K562 (cell line): ENCODE data around the gene PROK1. TPM values are rescaled to one million over a fixed set of nuclear protein-coding genes. Genes with fewer than 3 reads are reported as not detected.
A peak's percentile ranks its signal among the peaks of the same experiment; 100 is the strongest.

ENCODE experiments used
- ATAC-seq: fragments of 200-7000 bp; cut with Tn5 transposase; 3 replicates; pipeline ENCODE4 v1.9.1; 2020; ENCODE audit warnings: moderate library complexity
- BruUV-seq: library from RNA; stranded (reverse); fragments of 400-500 nt; replicated peaks from 2 replicates; lab custom pipeline; 2021; lab: Mats Ljungman, UMichigan
- CTCF ChIA-PET: fragments of 300-600 bp; formaldehyde crosslinking; extraction: SDS; loops from one replicate; lab custom pipeline; 2021; ENCODE audit warnings: low intra/inter-chr PET ratio; lab: Yijun Ruan, JAX
- POLR2A ChIA-PET: fragments of 300-600, 350-650 bp; sonication (Branson Sonifier 250); formaldehyde crosslinking; extraction: SDS; loops from one replicate; lab custom pipeline; 2021; ENCODE audit warnings: antibody characterized with exemption, inconsistent platforms; lab: Yijun Ruan, JAX
- DNase-seq, 4 experiments: peaks; one replicate each; pipeline versions ENCODE4 v3.0.0 to v3.0.0-alpha.2; 2011 to 2018; ENCODE audit warnings: low spot score in 3 of 4, mixed read lengths in 3 of 4; ENCODE audit errors: extremely low read depth in 1 of 4
- FAIRE-seq: peaks from 2 replicates; lab custom pipeline; 2011; peaks lifted over from hg19 to GRCh38; lab: Jason Lieb, UNC
- H2AFZ ChIP-seq: 2 replicates; pipeline ENCODE4 v1.6.0; 2011; ENCODE audit warnings: low read depth, low read length, control low read depth, inconsistent platforms
- H3K27ac ChIP-seq: fragments of 200-600 bp; 3 replicates; pipeline ENCODE4 v1.8.0; 2011; ENCODE audit warnings: low read depth, mild to moderate bottlenecking, control low read depth, inconsistent platforms, low read length, moderate library complexity, mixed read lengths; ENCODE audit errors: extremely low read depth
- H3K27me3 ChIP-seq, 2 experiments: fragments of 300-600 bp in 1 of 2; 2 replicates in 1 of 2; 3 replicates in 1 of 2; pipeline versions ENCODE4 v1.6.0 to v1.8.0; 2011; ENCODE audit warnings: inconsistent platforms in 2 of 2, low read length in 2 of 2, mild to moderate bottlenecking in 1 of 2, mixed read lengths in 1 of 2, moderate library complexity in 1 of 2; ENCODE audit not compliant: control insufficient read depth in 2 of 2, insufficient read depth in 2 of 2
- H3K36me3 ChIP-seq: fragments of 300-600 bp; 3 replicates; pipeline ENCODE4 v1.8.0; 2011; ENCODE audit warnings: mild to moderate bottlenecking, low read length, inconsistent platforms; ENCODE audit not compliant: control insufficient read depth, insufficient read depth
- H3K4me1 ChIP-seq, 2 experiments: fragments of 200-600 bp in 1 of 2; replicated peaks in 1 of 2; 2 replicates in 1 of 2; 3 replicates in 1 of 2; pipeline versions ENCODE4 v1.5.1 to v1.8.0; 2011; ENCODE audit warnings: inconsistent platforms in 2 of 2, low read length in 2 of 2, mild to moderate bottlenecking in 1 of 2, mixed read lengths in 1 of 2, moderate library complexity in 1 of 2; ENCODE audit not compliant: control insufficient read depth in 2 of 2, insufficient read depth in 2 of 2
- H3K4me2 ChIP-seq: 2 replicates; pipeline ENCODE4 v1.6.1; 2011; ENCODE audit warnings: low read length, control low read depth, inconsistent platforms, mixed read lengths; ENCODE audit not compliant: insufficient read depth
- H3K4me3 ChIP-seq: fragments of 200-600 bp; sonication (generic), shearing (Covaris generic); 2 replicates; pipeline ENCODE4 v1.5.1; 2016; ENCODE audit warnings: control low read depth, inconsistent platforms
- H3K79me2 ChIP-seq: fragments of 200-600 bp; 3 replicates; pipeline ENCODE4 v1.8.0; 2011; ENCODE audit warnings: low read length, inconsistent platforms; ENCODE audit not compliant: control insufficient read depth, insufficient read depth
- H3K9ac ChIP-seq, 2 experiments: 2 replicates each; pipeline versions ENCODE4 v1.6.0 to v1.6.1; 2011; ENCODE audit warnings: low read depth in 2 of 2, low read length in 2 of 2, control low read depth in 1 of 2, inconsistent platforms in 1 of 2, mild to moderate bottlenecking in 1 of 2, mixed read lengths in 1 of 2; ENCODE audit not compliant: insufficient read depth in 1 of 2
- H3K9me1 ChIP-seq: one replicate; pipeline ENCODE4 v1.6.0; 2011; ENCODE audit warnings: inconsistent platforms, mild to moderate bottlenecking, low read length, moderate library complexity; ENCODE audit not compliant: control insufficient read depth, insufficient read depth
- H3K9me3 ChIP-seq: replicated peaks from 2 replicates; pipeline ENCODE4 v1.5.1; 2011; ENCODE audit warnings: low read depth, low read length, inconsistent platforms; ENCODE audit not compliant: control insufficient read depth, insufficient read depth
- H4K20me1 ChIP-seq: replicated peaks from 2 replicates; pipeline ENCODE4 v1.6.1; 2011; ENCODE audit warnings: low read length, inconsistent platforms, mixed read lengths; ENCODE audit not compliant: control insufficient read depth, insufficient read depth
- CC2D1A ChIP-seq: fragments of 450-650 bp; IDR thresholded peaks from 2 replicates; pipeline ENCODE4 v1.6.1; 2017; ENCODE audit warnings: mild to moderate bottlenecking
- CEBPB ChIP-seq: fragments of 450-650 bp; IDR thresholded peaks from 2 replicates; pipeline ENCODE4 v1.6.1; 2016; ENCODE audit warnings: missing genetic modification characterization, missing compliant biosample characterization
- CEBPG ChIP-seq, 3 experiments: fragments of 200-800 bp in 1 of 3; sonication (Bioruptor generic) in 1 of 3; sonication (generic) in 1 of 3; formaldehyde crosslinking in 1 of 3; IDR thresholded peaks in 2 of 3; conservative IDR thresholded peaks in 1 of 3; 2 replicates each; pipeline versions ENCODE4 v1.6.1 to v1.8.0; 2016 to 2022; ENCODE audit warnings: missing compliant biosample characterization in 2 of 3, missing genetic modification characterization in 2 of 3, mild to moderate bottlenecking in 1 of 3, missing genetic modification reagents in 1 of 3
- WGBS: fragments of 100-300 bp; shearing (Covaris generic); methylation state at CpG from one replicate; pipeline ENCODE4 v1.1.6; 2016; ENCODE audit warnings: low coverage, mixed read lengths; ENCODE audit not compliant: insufficient coverage; ENCODE audit errors: missing lambda C conversion rate; 5-methylcytosine and 5-hydroxymethylcytosine counted together
- in situ Hi-C: fragments of 300-500 bp; cut with MboI; formaldehyde crosslinking; loops from 4 replicates; pipeline ENCODE4 v1.15.0; 2018; ENCODE audit warnings: inconsistent platforms, mixed read lengths
- intact Hi-C: fragments of 100-400 bp; cut with micrococcal nuclease; formaldehyde crosslinking; loops from 2 replicates; pipeline ENCODE4 v1.14.2; 2022
- polyA plus RNA-seq, 8 experiments: library from polyadenylated mRNA; depleted of rRNA in 4 of 8; stranded (reverse) in 5 of 8; unstranded in 3 of 8; fragments of >200 nt; fragmentation: Nextera tagmentation in 2 of 8; fragmentation: Illumina TruSeq in 1 of 8; extraction: Ambion mirVana in 2 of 8; extraction: Trizol in 1 of 8; gene quantifications; 2 replicates each; pipeline versions ENCODE4 v1.2.1 to v1.2.3, GENCODE V29; 2011 to 2014; ENCODE audit warnings: inconsistent platforms in 1 of 8, missing spikeins in 1 of 8
- total RNA-seq, 7 experiments: library from RNA; depleted of rRNA in 6 of 7; stranded (reverse); fragments of >200 nt in 6 of 7; fragmentation: Illumina TruSeq in 2 of 7; extraction: Trizol in 2 of 7; gene quantifications; 2 replicates each; pipeline versions ENCODE4 v1.2.1 to v1.2.3, GENCODE V29; 2011 to 2021; ENCODE audit warnings: low replicate concordance in 1 of 7

The PROK1 gene
- total and polyA plus RNA-seq, 9 of the 15 experiments (the other 6 are each of a cell fraction or from before 2014, with no cell fraction given) = 0.15 TPM; not detected in 8

DNA sequence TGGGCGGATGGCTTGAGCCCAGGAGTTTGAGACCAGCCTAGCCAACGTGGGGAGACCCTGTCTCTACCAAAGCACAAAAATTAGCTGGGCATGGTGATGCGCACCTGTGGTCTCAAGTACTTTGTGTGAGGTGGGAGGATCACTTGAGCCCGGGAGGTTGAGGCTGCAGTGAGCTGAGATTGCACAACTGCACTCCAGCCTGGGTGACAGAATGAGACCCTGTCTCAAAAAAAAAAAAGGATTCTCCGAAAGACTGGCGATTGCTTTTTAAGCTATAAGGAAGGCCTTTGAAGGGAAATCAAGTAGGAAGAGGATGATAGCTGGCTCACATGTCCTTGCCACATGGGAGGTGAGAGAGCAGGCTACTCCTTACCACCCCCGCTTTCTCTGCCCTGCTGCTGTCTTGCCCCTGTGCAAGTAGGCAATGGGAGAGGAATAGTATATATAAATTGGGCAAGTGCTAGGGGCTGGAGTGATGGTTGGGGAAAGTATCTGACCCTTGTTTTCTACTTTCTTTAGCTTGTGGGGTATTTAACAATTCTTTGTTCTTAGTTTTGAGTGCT, 39.7 kb upstream of the PROK1 start:
- Histone ChIP-seq H3K4me3 (no peak overlapping the region), H3K36me3 (peaks cover under 1% of the 10 kb centered on the region; the same call in 2 of the 3 replicates), H3K9me1 (no peaks in the 10 kb centered on the region), H3K9ac (no peak overlapping the region), H3K4me2 (no peak overlapping the region), H3K9me3 (no peaks in the 10 kb centered on the region), H2AFZ (no peak overlapping the region), H3K4me1 (peaks cover 2 to 41% of the 10 kb centered on the region in 2 experiments; a peak in 4 of 5 replicates), H4K20me1 (no peaks in the 10 kb centered on the region; the same call in 1 of the 2 replicates), H3K79me2 (peaks cover 24% of the 10 kb centered on the region), H3K27me3 (no peaks in the 10 kb centered on the region), H3K27ac (no peak overlapping the region)
- no TSS peak for BruUV-seq
- WGBS = 66% methylated on average over 7 of the region's 7 CpGs
- ChIA-PET POLR2A (interaction anchor here (0.6 to 1.8 kb wide), 8 partner anchors 13 to 243 kb away, joined by 3 to 8 read pairs (median 3); partner anchors contain the start of gene RBM15), CTCF (interaction anchor here (2.1 to 3.9 kb wide), 2 partner anchors 45 to 49 kb away, joined by 38 to 40 read pairs; no protein-coding TSS in a partner anchor)
- ATAC-seq = no peak
- no peak for DNase-seq
- TF ChIP-seq CEBPB (tag) = peak; percentile 57; the same call in 1 of the 2 replicates
- no peak for TF ChIP-seq CC2D1A
- no peak for TF ChIP-seq CEBPG (CRISPR knock-in tag; IDR thresholded peaks at IDR 0.05)
- 0 out of 4 replicates have a peak, but pooled peaks of 1 of the 2 experiments have one; percentile 4 for TF ChIP-seq CEBPG (tag; conservative IDR thresholded peaks at IDR 0.05 in 1 of 2, IDR thresholded peaks at IDR 0.05 in 1 of 2)
- no peak for FAIRE-seq
- in situ Hi-C loops = loop anchor here (5.0 kb wide), 1 partner anchor 209 kb away; no protein-coding TSS in a partner anchor
- intact Hi-C loops = no loop called here
